Iris pigment epithelial cell (primary cell): Measurements from ENCODE around the gene TTBK2.
"Not testable (repeated sequence)": the region's sequence is repeated elsewhere in the genome, so short reads cannot be mapped to it uniquely, and the experiment has no call there.

Experiments
- DNase-seq: peaks from one replicate; pipeline ENCODE4 v3.0.0-alpha.2; 2011; ENCODE audit warnings: low read depth

The TTBK2 gene

GRCh38 chr15:42920519-42921341 is at the start of gene TTBK2:
TSS of gene TTBK2 (minus strand) at chr15:42920778. CDS start at chr15:42878617, 42,161 bp downstream.
- DNase-seq = peak; percentile 99

- DNase-seq = no peak
These were observed 43.9 kb upstream of the TTBK2 start for GRCh38 chr15:42964476-42964875.

- peak; percentile 90 for DNase-seq
These were observed 34.9 kb upstream of the TTBK2 start for GRCh38 chr15:42955518-42955917.

GRCh38 chr15:42954291-42954690 is 33.7 kb upstream of the TTBK2 start:
- DNase-seq = no peak

GRCh38 chr15:42948898-42949297 is 28.3 kb upstream of the TTBK2 start:
- DNase-seq = not testable (repeated sequence)

GRCh38 chr15:42940527-42940926 is 19.9 kb upstream of the TTBK2 start:
- no peak for DNase-seq

- no peak for DNase-seq
These were observed 19.3 kb upstream of the TTBK2 start for GRCh38 chr15:42939841-42940240.

GRCh38 chr15:42937143-42937542 is 16.6 kb upstream of the TTBK2 start:
- DNase-seq = no peak

GRCh38 chr15:42933886-42934667 is 13.5 kb upstream of the TTBK2 start:
- DNase-seq = peak; percentile 54

GRCh38 chr15:42932833-42933515 is 12.4 kb upstream of the TTBK2 start:
- DNase-seq = no peak

GRCh38 chr15:42931702-42932486 is 11.3 kb upstream of the TTBK2 start:
- no peak for DNase-seq

- no peak for DNase-seq
These were observed 8.8 kb upstream of the TTBK2 start for GRCh38 chr15:42929306-42929848.

- peak; percentile 24 for DNase-seq
These were observed 759 bp upstream of the TTBK2 start for GRCh38 chr15:42921342-42921731.

GRCh38 chr15:42919799-42920518 is 619 bp downstream of the TTBK2 start:
- peak; percentile 46 for DNase-seq

- no peak for DNase-seq
These were observed 1.3 kb downstream of the TTBK2 start for GRCh38 chr15:42919308-42919707.

GRCh38 chr15:42918047-42918446 is 2.5 kb downstream of the TTBK2 start:
- DNase-seq = no peak

GRCh38 chr15:42915654-42916315 is 4.8 kb downstream of the TTBK2 start:
- no peak for DNase-seq

- peak; percentile 39 for DNase-seq
These were observed 5.7 kb downstream of the TTBK2 start for GRCh38 chr15:42914728-42915497.

- peak; percentile 68 for DNase-seq
These were observed 9.5 kb downstream of the TTBK2 start for GRCh38 chr15:42911058-42911592.
